Adrenal gland (tissue), 12 donors: Measurements from ENCODE around the gene PLA2G4B. TPM values are rescaled to one million over a fixed set of nuclear protein-coding genes. Genes with fewer than 3 reads are reported as not detected.
A peak's percentile ranks its signal among the peaks of the same experiment; 100 is the strongest.

Source experiments
- DNase-seq, 7 donors: peaks; one replicate each; pipeline ENCODE4 v3.0.0-alpha.2; 2019 to 2020
- H3K27ac ChIP-seq, 5 donors: fragments of 200-600 bp; sonication (generic) in 4 of 5; 1 replicate in 3 of 5; 2 replicates in 2 of 5; pipeline versions ENCODE4 v1.5.1 to v1.8.0; 2016 to 2020; ENCODE audit warnings: mild to moderate bottlenecking in 1 of 5
- H3K27me3 ChIP-seq: fragments of 200-600 bp; 2 replicates; pipeline ENCODE4 v1.8.0; 2021
- H3K36me3 ChIP-seq, 2 donors: fragments of 200-600 bp; replicated peaks in 1 of 2; 1 replicate in 1 of 2; 2 replicates in 1 of 2; pipeline versions ENCODE4 v1.5.1 to v1.8.0; 2018 to 2022
- H3K4me1 ChIP-seq, 2 donors: fragments of 200-600 bp; replicated peaks in 1 of 2; 1 replicate in 1 of 2; 2 replicates in 1 of 2; pipeline versions ENCODE4 v1.5.1 to v1.8.0; 2018 to 2021
- H3K4me3 ChIP-seq, 4 donors: fragments of 200-600 bp; sonication (generic) in 3 of 4; one replicate each; pipeline ENCODE4 v1.5.1; 2016 to 2018
- H3K9me3 ChIP-seq, 3 donors: fragments of 200-600 bp; sonication (generic) in 1 of 3; replicated peaks in 1 of 3; 1 replicate in 2 of 3; 2 replicates in 1 of 3; pipeline versions ENCODE4 v1.5.1 to v1.8.0; 2016 to 2021
- CTCF ChIP-seq, 6 experiments: fragments of 450-650 bp in 4 of 6; fragments of 200-600 bp in 2 of 6; sonication (generic) in 1 of 6; IDR thresholded peaks; 1 replicate in 5 of 6; 2 replicates in 1 of 6; pipeline versions ENCODE4 v1.5.1 to v1.8.0; 2016 to 2021; ENCODE audit warnings: antibody characterized with exemption in 6 of 6, mild to moderate bottlenecking in 2 of 6, moderate library complexity in 1 of 6
- POLR2A ChIP-seq, 2 donors: fragments of 450-650 bp; IDR thresholded peaks; one replicate each; pipeline ENCODE4 v1.6.1; 2017; ENCODE audit warnings: antibody characterized with exemption in 2 of 2, mild to moderate bottlenecking in 2 of 2, moderate library complexity in 1 of 2
- WGBS, 4 donors: extraction: QIAGEN DNeasy Blood & Tissue Kit in 2 of 4; methylation state at CpG; one replicate each; pipeline versions ENCODE4 v1.1.5 to v1.1.7; 2013 to 2017; 5-methylcytosine and 5-hydroxymethylcytosine counted together
- intact Hi-C, 2 donors: fragments of 100-400 bp; cut with DNase I; formaldehyde crosslinking; loops; one replicate each; pipeline versions ENCODE4 v1.14.1 to v1.15.0; 2022 to 2023
- polyA plus RNA-seq, 3 donors: library from polyadenylated mRNA; stranded (reverse); fragments of 200-250 nt in 2 of 3; fragments of 350-450 nt in 1 of 3; fragmentation: Illumina TruSeq in 1 of 3; extraction: RNeasy Lipid Tissue Mini Kit (QIAGEN cat#74804) in 1 of 3; gene quantifications; one replicate each; pipeline ENCODE4 v1.2.3, GENCODE V29; 2013 to 2014
- total RNA-seq, 9 donors: library from RNA; depleted of rRNA in 4 of 9; stranded (reverse); fragments of >200 nt in 4 of 9; fragments of 120-200 nt in 1 of 9; fragmentation: NEBNext Ultra II Directional in 1 of 9; extraction: Animal tissue kit (Norgen Biotek cat#: 25700) in 1 of 9; gene quantifications; one replicate each; pipeline versions ENCODE4 v1.1.0 to v1.2.4, GENCODE V29; 2013 to 2023
- donor health status: healthy with polysubstance abuse.
- donor health status: Bipolar disorder and iron deficiency.
- donor health status: DM: yes; HTN: yes; CAD: no.
- donor health status: DM: no; HTN: no; CAD: no.
- donor health status: DM: no; HTN: no; CAD: no.
- donor health status: DM: yes; HTN: yes; CAD: no.

PLA2G4B gene
- total and polyA plus RNA-seq, 12 donors, result 0.35 to 26.4 (median 4.9) TPM

GRCh38 chr15:41847981-41848380 lies 9.3 kb downstream of the PLA2G4B start:
- intact Hi-C loops, result no loop called here
- H3K36me3 ChIP-seq, result peaks cover 0 to 29% of the 10 kb centered on the region in 2 donors
- H3K4me3 ChIP-seq, result no peak overlapping the region
- TF ChIP-seq POLR2A (IDR thresholded peaks at IDR 0.05), result no peak
- TF ChIP-seq CTCF (IDR thresholded peaks at IDR 0.05), result no peak
- WGBS, 4 donors, result 95 to 96% (median 95%) methylated on average over 8 to 9 of the region's 9 CpGs
- H3K27me3 ChIP-seq, result no peaks in the 10 kb centered on the region
- H3K4me1 ChIP-seq, result no peaks in the 10 kb centered on the region
- no peak for DNase-seq
- no peaks in the 10 kb centered on the region for H3K9me3 ChIP-seq
- H3K27ac ChIP-seq, result no peak overlapping the region

- no peak for DNase-seq
- Histone ChIP-seq H3K4me1 (no peaks in the 10 kb centered on the region), H3K27ac (no peak overlapping the region), H3K27me3 (no peaks in the 10 kb centered on the region), H3K4me3 (no peak overlapping the region), H3K9me3 (no peaks in the 10 kb centered on the region), H3K36me3 (peaks cover 0 to 26% of the 10 kb centered on the region in 2 donors)
- 60 to 96% (median 81%) methylated on average over 1 to 10 of the region's 10 CpGs for WGBS, 4 donors
- intact Hi-C loops, result no loop called here
- TF ChIP-seq CTCF (IDR thresholded peaks at IDR 0.05), result no peak
- no peak for TF ChIP-seq POLR2A (IDR thresholded peaks at IDR 0.05)
These were observed 10.0 kb downstream of the PLA2G4B start for GRCh38 chr15:41848631-41849030.

- no peak for TF ChIP-seq CTCF (IDR thresholded peaks at IDR 0.05)
- no peak for TF ChIP-seq POLR2A (IDR thresholded peaks at IDR 0.05)
- peaks cover 0 to 26% of the 10 kb centered on the region in 2 donors for H3K36me3 ChIP-seq
- H3K4me1 ChIP-seq, result no peaks in the 10 kb centered on the region
- intact Hi-C loops, result no loop called here
- no peaks in the 10 kb centered on the region for H3K27me3 ChIP-seq
- DNase-seq, result no peak
- no peak overlapping the region for H3K27ac ChIP-seq
- H3K9me3 ChIP-seq, result no peaks in the 10 kb centered on the region
- 72 to 81% (median 78%) methylated on average over 6 of the region's 6 CpGs for WGBS, 4 donors
- H3K4me3 ChIP-seq, result no peak overlapping the region
These were observed 10.6 kb downstream of the PLA2G4B start for GRCh38 chr15:41849204-41849603.

- Histone ChIP-seq H3K4me3 (no peak overlapping the region), H3K27me3 (no peaks in the 10 kb centered on the region), H3K36me3 (peaks cover 0 to 26% of the 10 kb centered on the region in 2 donors), H3K9me3 (no peaks in the 10 kb centered on the region), H3K27ac (no peak overlapping the region), H3K4me1 (no peaks in the 10 kb centered on the region)
- WGBS, 4 donors, result 65 to 75% (median 70%) methylated on average over 4 to 8 of the region's 8 CpGs
- peak in 1 of 7 donors; percentile 54 for DNase-seq
- no peak for TF ChIP-seq CTCF (IDR thresholded peaks at IDR 0.05)
- no peak for TF ChIP-seq POLR2A (IDR thresholded peaks at IDR 0.05)
- intact Hi-C loops, result no loop called here
These were observed 11.2 kb downstream of the PLA2G4B start for GRCh38 chr15:41849861-41850260.
